Upper lobe of left lung (tissue), 4 donors: ENCODE measurements around the gene FRY.

ENCODE experiments used
- EP300 ChIP-seq, 4 donors: sonication (generic); formaldehyde crosslinking; IDR thresholded peaks; one replicate each; pipeline ENCODE4 v1.5.1; 2017; ENCODE audit warnings: antibody characterized with exemption in 4 of 4, control low read depth in 2 of 4
- POLR2A ChIP-seq, 4 donors: fragments of 450-650 bp; IDR thresholded peaks; one replicate each; pipeline ENCODE4 v1.5.1; 2016 to 2017; ENCODE audit warnings: antibody characterized with exemption in 4 of 4, mild to moderate bottlenecking in 2 of 4
- POLR2AphosphoS5 ChIP-seq, 2 donors: sonication (generic); formaldehyde crosslinking; IDR thresholded peaks; one replicate each; pipeline ENCODE4 v1.5.1; 2017; ENCODE audit warnings: antibody characterized with exemption in 2 of 2
- TF ChIP-seq, protein P1 (sequence below), 6 experiments: fragments of 450-650 bp in 4 of 6; fragments of 200-600 bp in 2 of 6; sonication (generic) in 2 of 6; IDR thresholded peaks; one replicate each; pipeline ENCODE4 v1.5.1; 2016 to 2019; ENCODE audit warnings: antibody characterized with exemption in 6 of 6

- TF ChIP-seq, protein P1, sequence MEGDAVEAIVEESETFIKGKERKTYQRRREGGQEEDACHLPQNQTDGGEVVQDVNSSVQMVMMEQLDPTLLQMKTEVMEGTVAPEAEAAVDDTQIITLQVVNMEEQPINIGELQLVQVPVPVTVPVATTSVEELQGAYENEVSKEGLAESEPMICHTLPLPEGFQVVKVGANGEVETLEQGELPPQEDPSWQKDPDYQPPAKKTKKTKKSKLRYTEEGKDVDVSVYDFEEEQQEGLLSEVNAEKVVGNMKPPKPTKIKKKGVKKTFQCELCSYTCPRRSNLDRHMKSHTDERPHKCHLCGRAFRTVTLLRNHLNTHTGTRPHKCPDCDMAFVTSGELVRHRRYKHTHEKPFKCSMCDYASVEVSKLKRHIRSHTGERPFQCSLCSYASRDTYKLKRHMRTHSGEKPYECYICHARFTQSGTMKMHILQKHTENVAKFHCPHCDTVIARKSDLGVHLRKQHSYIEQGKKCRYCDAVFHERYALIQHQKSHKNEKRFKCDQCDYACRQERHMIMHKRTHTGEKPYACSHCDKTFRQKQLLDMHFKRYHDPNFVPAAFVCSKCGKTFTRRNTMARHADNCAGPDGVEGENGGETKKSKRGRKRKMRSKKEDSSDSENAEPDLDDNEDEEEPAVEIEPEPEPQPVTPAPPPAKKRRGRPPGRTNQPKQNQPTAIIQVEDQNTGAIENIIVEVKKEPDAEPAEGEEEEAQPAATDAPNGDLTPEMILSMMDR (IDR thresholded peaks at IDR 0.05): no peak
- TF ChIP-seq EP300 (IDR thresholded peaks at IDR 0.05): no peak
- no peak for TF ChIP-seq POLR2AphosphoS5 (IDR thresholded peaks at IDR 0.05)
- no peak for TF ChIP-seq POLR2A (IDR thresholded peaks at IDR 0.05)
These were observed 85.4 kb downstream of the FRY start for GRCh38 chr13:32117001-32117400.
